K562 (cell line): Measurements from ENCODE around the gene PRRT1. TPM values are rescaled to one million over a fixed set of nuclear protein-coding genes. Genes with fewer than 3 reads are reported as not detected.

Experiments
- ASH1L ChIP-seq: fragments of 450-650 bp; IDR thresholded peaks from 2 replicates; pipeline ENCODE4 v1.6.1; 2018; ENCODE audit warnings: borderline replicate concordance, mild to moderate bottlenecking, low read depth; ENCODE audit not compliant: partially characterized antibody
- CXXC5 ChIP-seq: fragments of 250-450 bp; sonication (Bioruptor Pico); IDR thresholded peaks from 2 replicates; pipeline ENCODE4 v1.8.0; 2022; ENCODE audit warnings: inconsistent platforms, mild to moderate bottlenecking, moderate library complexity
- PHTF2 ChIP-seq: fragments of 250-450 bp; sonication (Bioruptor Pico); IDR thresholded peaks from 2 replicates; pipeline ENCODE4 v1.5.0; 2021; ENCODE audit warnings: mild to moderate bottlenecking
- U2AF1 ChIP-seq: fragments of 200-400 bp; formaldehyde crosslinking; optimal IDR thresholded peaks from 2 replicates; pipeline ENCODE3; 2017; ENCODE audit warnings: mild to moderate bottlenecking, low read depth, low read length, moderate library complexity
- polyA plus RNA-seq, 8 experiments: library from polyadenylated mRNA; depleted of rRNA in 4 of 8; stranded (reverse) in 5 of 8; unstranded in 3 of 8; fragments of >200 nt; fragmentation: Nextera tagmentation in 2 of 8; fragmentation: Illumina TruSeq in 1 of 8; extraction: Ambion mirVana in 2 of 8; extraction: Trizol in 1 of 8; gene quantifications; 2 replicates each; pipeline versions ENCODE4 v1.2.1 to v1.2.3, GENCODE V29; 2011 to 2014; ENCODE audit warnings: inconsistent platforms in 1 of 8, missing spikeins in 1 of 8
- total RNA-seq, 7 experiments: library from RNA; depleted of rRNA in 6 of 7; stranded (reverse); fragments of >200 nt in 6 of 7; fragmentation: Illumina TruSeq in 2 of 7; extraction: Trizol in 2 of 7; gene quantifications; 2 replicates each; pipeline versions ENCODE4 v1.2.1 to v1.2.3, GENCODE V29; 2011 to 2021; ENCODE audit warnings: low replicate concordance in 1 of 7
- TF ChIP-seq, protein P1 (sequence below): fragments of 450-650 bp; IDR thresholded peaks from 2 replicates; pipeline ENCODE4 v1.6.1; 2016; ENCODE audit warnings: mild to moderate bottlenecking, moderate library complexity
- TF ChIP-seq, protein P2 (sequence below): fragments of 250-450 bp; sonication (Bioruptor Pico); IDR thresholded peaks from 2 replicates; pipeline ENCODE4 v1.8.0; 2021; ENCODE audit warnings: moderate library complexity, mild to moderate bottlenecking, inconsistent platforms
- TF ChIP-seq, protein P3 (sequence below): fragments of 250-450 bp; sonication (Bioruptor Pico); IDR thresholded peaks from 2 replicates; pipeline ENCODE4 v1.8.0; 2021; ENCODE audit warnings: mild to moderate bottlenecking, moderate library complexity
- TF ChIP-seq, protein P4 (sequence below): sonication (generic); formaldehyde crosslinking; IDR thresholded peaks from 2 replicates; pipeline ENCODE4 v1.4.0; 2020; ENCODE audit warnings: mild to moderate bottlenecking, missing genetic modification reagents

The PRRT1 gene
- total and polyA plus RNA-seq, 9 of the 15 experiments (the other 6 are each of a cell fraction or from before 2014, with no cell fraction given): 0.14 to 3.5 (median 0.41) TPM

DNA sequence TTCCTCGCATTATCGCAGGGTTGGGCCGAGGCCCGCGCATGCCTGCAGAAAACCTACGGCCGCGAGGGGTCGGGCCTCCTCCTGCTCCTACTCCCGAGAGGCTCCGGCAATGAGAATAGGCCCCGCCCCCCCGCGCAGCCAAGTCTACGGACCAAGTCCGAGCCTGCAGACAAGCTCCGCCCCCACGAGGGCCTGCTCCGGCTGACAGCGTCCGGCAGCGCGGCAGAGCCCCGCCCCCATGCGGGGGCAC, 43.8 kb upstream of the PRRT1 start (continued):
- TF ChIP-seq, protein P1, sequence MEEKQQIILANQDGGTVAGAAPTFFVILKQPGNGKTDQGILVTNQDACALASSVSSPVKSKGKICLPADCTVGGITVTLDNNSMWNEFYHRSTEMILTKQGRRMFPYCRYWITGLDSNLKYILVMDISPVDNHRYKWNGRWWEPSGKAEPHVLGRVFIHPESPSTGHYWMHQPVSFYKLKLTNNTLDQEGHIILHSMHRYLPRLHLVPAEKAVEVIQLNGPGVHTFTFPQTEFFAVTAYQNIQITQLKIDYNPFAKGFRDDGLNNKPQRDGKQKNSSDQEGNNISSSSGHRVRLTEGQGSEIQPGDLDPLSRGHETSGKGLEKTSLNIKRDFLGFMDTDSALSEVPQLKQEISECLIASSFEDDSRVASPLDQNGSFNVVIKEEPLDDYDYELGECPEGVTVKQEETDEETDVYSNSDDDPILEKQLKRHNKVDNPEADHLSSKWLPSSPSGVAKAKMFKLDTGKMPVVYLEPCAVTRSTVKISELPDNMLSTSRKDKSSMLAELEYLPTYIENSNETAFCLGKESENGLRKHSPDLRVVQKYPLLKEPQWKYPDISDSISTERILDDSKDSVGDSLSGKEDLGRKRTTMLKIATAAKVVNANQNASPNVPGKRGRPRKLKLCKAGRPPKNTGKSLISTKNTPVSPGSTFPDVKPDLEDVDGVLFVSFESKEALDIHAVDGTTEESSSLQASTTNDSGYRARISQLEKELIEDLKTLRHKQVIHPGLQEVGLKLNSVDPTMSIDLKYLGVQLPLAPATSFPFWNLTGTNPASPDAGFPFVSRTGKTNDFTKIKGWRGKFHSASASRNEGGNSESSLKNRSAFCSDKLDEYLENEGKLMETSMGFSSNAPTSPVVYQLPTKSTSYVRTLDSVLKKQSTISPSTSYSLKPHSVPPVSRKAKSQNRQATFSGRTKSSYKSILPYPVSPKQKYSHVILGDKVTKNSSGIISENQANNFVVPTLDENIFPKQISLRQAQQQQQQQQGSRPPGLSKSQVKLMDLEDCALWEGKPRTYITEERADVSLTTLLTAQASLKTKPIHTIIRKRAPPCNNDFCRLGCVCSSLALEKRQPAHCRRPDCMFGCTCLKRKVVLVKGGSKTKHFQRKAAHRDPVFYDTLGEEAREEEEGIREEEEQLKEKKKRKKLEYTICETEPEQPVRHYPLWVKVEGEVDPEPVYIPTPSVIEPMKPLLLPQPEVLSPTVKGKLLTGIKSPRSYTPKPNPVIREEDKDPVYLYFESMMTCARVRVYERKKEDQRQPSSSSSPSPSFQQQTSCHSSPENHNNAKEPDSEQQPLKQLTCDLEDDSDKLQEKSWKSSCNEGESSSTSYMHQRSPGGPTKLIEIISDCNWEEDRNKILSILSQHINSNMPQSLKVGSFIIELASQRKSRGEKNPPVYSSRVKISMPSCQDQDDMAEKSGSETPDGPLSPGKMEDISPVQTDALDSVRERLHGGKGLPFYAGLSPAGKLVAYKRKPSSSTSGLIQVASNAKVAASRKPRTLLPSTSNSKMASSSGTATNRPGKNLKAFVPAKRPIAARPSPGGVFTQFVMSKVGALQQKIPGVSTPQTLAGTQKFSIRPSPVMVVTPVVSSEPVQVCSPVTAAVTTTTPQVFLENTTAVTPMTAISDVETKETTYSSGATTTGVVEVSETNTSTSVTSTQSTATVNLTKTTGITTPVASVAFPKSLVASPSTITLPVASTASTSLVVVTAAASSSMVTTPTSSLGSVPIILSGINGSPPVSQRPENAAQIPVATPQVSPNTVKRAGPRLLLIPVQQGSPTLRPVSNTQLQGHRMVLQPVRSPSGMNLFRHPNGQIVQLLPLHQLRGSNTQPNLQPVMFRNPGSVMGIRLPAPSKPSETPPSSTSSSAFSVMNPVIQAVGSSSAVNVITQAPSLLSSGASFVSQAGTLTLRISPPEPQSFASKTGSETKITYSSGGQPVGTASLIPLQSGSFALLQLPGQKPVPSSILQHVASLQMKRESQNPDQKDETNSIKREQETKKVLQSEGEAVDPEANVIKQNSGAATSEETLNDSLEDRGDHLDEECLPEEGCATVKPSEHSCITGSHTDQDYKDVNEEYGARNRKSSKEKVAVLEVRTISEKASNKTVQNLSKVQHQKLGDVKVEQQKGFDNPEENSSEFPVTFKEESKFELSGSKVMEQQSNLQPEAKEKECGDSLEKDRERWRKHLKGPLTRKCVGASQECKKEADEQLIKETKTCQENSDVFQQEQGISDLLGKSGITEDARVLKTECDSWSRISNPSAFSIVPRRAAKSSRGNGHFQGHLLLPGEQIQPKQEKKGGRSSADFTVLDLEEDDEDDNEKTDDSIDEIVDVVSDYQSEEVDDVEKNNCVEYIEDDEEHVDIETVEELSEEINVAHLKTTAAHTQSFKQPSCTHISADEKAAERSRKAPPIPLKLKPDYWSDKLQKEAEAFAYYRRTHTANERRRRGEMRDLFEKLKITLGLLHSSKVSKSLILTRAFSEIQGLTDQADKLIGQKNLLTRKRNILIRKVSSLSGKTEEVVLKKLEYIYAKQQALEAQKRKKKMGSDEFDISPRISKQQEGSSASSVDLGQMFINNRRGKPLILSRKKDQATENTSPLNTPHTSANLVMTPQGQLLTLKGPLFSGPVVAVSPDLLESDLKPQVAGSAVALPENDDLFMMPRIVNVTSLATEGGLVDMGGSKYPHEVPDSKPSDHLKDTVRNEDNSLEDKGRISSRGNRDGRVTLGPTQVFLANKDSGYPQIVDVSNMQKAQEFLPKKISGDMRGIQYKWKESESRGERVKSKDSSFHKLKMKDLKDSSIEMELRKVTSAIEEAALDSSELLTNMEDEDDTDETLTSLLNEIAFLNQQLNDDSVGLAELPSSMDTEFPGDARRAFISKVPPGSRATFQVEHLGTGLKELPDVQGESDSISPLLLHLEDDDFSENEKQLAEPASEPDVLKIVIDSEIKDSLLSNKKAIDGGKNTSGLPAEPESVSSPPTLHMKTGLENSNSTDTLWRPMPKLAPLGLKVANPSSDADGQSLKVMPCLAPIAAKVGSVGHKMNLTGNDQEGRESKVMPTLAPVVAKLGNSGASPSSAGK: no peak
- TF ChIP-seq PHTF2 (CRISPR knock-in tag): no peak
- no peak for TF ChIP-seq ASH1L
- TF ChIP-seq, protein P2, sequence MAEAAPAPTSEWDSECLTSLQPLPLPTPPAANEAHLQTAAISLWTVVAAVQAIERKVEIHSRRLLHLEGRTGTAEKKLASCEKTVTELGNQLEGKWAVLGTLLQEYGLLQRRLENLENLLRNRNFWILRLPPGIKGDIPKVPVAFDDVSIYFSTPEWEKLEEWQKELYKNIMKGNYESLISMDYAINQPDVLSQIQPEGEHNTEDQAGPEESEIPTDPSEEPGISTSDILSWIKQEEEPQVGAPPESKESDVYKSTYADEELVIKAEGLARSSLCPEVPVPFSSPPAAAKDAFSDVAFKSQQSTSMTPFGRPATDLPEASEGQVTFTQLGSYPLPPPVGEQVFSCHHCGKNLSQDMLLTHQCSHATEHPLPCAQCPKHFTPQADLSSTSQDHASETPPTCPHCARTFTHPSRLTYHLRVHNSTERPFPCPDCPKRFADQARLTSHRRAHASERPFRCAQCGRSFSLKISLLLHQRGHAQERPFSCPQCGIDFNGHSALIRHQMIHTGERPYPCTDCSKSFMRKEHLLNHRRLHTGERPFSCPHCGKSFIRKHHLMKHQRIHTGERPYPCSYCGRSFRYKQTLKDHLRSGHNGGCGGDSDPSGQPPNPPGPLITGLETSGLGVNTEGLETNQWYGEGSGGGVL (CRISPR knock-in tag): no peak
- TF ChIP-seq U2AF1: no peak
- TF ChIP-seq, protein P3, sequence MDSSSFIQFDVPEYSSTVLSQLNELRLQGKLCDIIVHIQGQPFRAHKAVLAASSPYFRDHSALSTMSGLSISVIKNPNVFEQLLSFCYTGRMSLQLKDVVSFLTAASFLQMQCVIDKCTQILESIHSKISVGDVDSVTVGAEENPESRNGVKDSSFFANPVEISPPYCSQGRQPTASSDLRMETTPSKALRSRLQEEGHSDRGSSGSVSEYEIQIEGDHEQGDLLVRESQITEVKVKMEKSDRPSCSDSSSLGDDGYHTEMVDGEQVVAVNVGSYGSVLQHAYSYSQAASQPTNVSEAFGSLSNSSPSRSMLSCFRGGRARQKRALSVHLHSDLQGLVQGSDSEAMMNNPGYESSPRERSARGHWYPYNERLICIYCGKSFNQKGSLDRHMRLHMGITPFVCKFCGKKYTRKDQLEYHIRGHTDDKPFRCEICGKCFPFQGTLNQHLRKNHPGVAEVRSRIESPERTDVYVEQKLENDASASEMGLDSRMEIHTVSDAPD (CRISPR knock-in tag): no peak
- TF ChIP-seq, protein P4, sequence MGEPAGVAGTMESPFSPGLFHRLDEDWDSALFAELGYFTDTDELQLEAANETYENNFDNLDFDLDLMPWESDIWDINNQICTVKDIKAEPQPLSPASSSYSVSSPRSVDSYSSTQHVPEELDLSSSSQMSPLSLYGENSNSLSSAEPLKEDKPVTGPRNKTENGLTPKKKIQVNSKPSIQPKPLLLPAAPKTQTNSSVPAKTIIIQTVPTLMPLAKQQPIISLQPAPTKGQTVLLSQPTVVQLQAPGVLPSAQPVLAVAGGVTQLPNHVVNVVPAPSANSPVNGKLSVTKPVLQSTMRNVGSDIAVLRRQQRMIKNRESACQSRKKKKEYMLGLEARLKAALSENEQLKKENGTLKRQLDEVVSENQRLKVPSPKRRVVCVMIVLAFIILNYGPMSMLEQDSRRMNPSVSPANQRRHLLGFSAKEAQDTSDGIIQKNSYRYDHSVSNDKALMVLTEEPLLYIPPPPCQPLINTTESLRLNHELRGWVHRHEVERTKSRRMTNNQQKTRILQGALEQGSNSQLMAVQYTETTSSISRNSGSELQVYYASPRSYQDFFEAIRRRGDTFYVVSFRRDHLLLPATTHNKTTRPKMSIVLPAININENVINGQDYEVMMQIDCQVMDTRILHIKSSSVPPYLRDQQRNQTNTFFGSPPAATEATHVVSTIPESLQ (CRISPR knock-in tag): no peak
- TF ChIP-seq CXXC5 (CRISPR knock-in tag): no peak
